Stimulated activated CD8-positive, alpha-beta memory T cell treated with anti-CD3 and anti-CD28 coated beads, Interleukin-7, amount 100 ng/mL, for 48 hours (primary cell): Measurements from ENCODE around the gene PFKFB4.

Source experiments
- DNase-seq, 2 donors: peaks; one replicate each; pipeline ENCODE4 v3.0.0-alpha.2; 2020; ENCODE audit warnings: low read depth in 1 of 2; ENCODE audit errors: extremely low read depth in 1 of 2

Gene PFKFB4

GRCh38 chr3:48468329-48468731 lies 88.3 kb downstream of the PFKFB4 start:
- no peak for DNase-seq
